ENCODE results near the gene VKORC1.

DNA sequence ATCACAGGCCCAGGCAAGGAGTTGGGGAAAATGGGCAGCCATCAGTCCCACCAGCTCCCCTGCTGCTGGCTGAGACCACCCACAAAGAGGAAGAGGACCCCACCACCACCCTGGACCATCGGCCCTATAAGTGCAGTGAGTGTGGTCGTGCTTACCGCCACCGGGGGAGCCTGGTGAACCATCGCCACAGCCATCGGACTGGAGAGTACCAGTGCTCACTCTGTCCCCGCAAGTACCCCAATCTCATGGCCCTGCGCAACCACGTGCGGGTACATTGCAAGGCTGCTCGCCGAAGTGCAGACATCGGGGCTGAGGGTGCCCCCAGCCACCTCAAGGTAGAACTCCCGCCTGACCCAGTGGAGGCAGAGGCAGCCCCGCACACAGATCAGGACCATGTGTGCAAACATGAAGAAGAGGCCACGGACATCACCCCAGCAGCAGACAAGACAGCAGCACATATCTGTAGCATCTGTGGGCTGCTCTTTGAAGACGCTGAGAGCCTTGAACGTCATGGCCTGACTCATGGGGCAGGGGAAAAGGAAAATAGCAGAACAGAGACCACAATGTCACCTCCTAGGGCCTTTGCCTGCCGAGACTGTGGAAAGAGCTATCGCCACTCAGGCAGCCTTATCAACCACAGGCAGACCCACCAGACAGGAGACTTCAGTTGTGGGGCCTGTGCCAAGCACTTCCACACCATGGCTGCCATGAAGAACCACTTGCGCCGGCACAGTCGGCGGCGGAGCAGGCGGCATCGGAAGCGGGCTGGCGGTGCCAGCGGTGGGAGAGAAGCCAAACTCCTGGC, 16.8 kb downstream of the VKORC1 start:
- TF ChIP-seq, protein P1, sequence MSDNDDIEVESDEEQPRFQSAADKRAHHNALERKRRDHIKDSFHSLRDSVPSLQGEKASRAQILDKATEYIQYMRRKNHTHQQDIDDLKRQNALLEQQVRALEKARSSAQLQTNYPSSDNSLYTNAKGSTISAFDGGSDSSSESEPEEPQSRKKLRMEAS (IDR thresholded peaks at IDR 0.05) = no peak
- TF ChIP-seq TAF1 (IDR thresholded peaks at IDR 0.05; ENCODE audit: low read depth) (no peak), FOXM1 (IDR thresholded peaks at IDR 0.05; ENCODE audit: borderline replicate concordance, low read depth) (no peak), EP300 (IDR thresholded peaks at IDR 0.05; ENCODE audit: borderline replicate concordance) (no peak), NFIC (IDR thresholded peaks at IDR 0.05) (no peak), RAD21 (IDR thresholded peaks at IDR 0.05; ENCODE audit: low read depth) (no peak), TCF12 (IDR thresholded peaks at IDR 0.05; ENCODE audit: low read depth) (no peak), YY1 (IDR thresholded peaks at IDR 0.05; ENCODE audit: low read depth) (no peak), TEAD4 (IDR thresholded peaks at IDR 0.05) (no peak), ZBTB7A (IDR thresholded peaks at IDR 0.05; ENCODE audit: low read depth) (no peak), CEBPB (IDR thresholded peaks at IDR 0.05) (no peak)
- TF ChIP-seq, protein P2, sequence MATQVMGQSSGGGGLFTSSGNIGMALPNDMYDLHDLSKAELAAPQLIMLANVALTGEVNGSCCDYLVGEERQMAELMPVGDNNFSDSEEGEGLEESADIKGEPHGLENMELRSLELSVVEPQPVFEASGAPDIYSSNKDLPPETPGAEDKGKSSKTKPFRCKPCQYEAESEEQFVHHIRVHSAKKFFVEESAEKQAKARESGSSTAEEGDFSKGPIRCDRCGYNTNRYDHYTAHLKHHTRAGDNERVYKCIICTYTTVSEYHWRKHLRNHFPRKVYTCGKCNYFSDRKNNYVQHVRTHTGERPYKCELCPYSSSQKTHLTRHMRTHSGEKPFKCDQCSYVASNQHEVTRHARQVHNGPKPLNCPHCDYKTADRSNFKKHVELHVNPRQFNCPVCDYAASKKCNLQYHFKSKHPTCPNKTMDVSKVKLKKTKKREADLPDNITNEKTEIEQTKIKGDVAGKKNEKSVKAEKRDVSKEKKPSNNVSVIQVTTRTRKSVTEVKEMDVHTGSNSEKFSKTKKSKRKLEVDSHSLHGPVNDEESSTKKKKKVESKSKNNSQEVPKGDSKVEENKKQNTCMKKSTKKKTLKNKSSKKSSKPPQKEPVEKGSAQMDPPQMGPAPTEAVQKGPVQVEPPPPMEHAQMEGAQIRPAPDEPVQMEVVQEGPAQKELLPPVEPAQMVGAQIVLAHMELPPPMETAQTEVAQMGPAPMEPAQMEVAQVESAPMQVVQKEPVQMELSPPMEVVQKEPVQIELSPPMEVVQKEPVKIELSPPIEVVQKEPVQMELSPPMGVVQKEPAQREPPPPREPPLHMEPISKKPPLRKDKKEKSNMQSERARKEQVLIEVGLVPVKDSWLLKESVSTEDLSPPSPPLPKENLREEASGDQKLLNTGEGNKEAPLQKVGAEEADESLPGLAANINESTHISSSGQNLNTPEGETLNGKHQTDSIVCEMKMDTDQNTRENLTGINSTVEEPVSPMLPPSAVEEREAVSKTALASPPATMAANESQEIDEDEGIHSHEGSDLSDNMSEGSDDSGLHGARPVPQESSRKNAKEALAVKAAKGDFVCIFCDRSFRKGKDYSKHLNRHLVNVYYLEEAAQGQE (IDR thresholded peaks at IDR 0.05; ENCODE audit: low read depth) = no peak
